Measurements from ENCODE around the gene PLCG1. TPM values are rescaled to one million over a fixed set of nuclear protein-coding genes. Genes with fewer than 3 reads are reported as not detected.

Gene PLCG1
- total RNA-seq, 2 experiments from 2014 or later, result 185 to 230 TPM

GRCh38 chr20:41158082-41158625 lies 20.8 kb downstream of the PLCG1 start:
- intact Hi-C loops (cut with DNase I, micrococcal nuclease), result loop anchor here in 1 of 2 experiments (5.0 kb wide), 1 partner anchor 269 kb away; no protein-coding TSS in a partner anchor
- H3K4me3 Mint-ChIP-seq, result peak overlapping the region; percentile 75
- H3K27me3 Mint-ChIP-seq, result no peaks in the 10 kb centered on the region
- H3K27ac Mint-ChIP-seq, result peak overlapping the region; percentile 98
- H3K4me1 Mint-ChIP-seq, result peaks cover 83% of the 10 kb centered on the region
- no peaks in the 10 kb centered on the region for H3K9me3 Mint-ChIP-seq (ENCODE audit: low read depth)
- ATAC-seq (no peak), DNase-seq (no peak)
- CTCF ChIA-PET, result interaction anchor here (0.6 to 3.8 kb wide), 14 partner anchors 9 to 182 kb away, joined by 3 to 30 read pairs (median 6); partner anchors contain the start of gene LPIN3
- H3K36me3 Mint-ChIP-seq (ENCODE audit: low read depth), result peaks cover 49% of the 10 kb centered on the region
- POLR2A ChIA-PET, result interaction anchor here (0.6 to 3.4 kb wide), 6 partner anchors 9 to 40 kb away, joined by 3 to 19 read pairs (median 6); no protein-coding TSS in a partner anchor

GRCh38 chr20:41159547-41159946 lies 22.2 kb downstream of the PLCG1 start:
- intact Hi-C loops (cut with DNase I, micrococcal nuclease), result loop anchor here in 1 of 2 experiments (5.0 kb wide), 1 partner anchor 268 kb away; no protein-coding TSS in a partner anchor
- H3K27me3 Mint-ChIP-seq, result no peaks in the 10 kb centered on the region
- DNase-seq (no peak), ATAC-seq (no peak)
- CTCF ChIA-PET, result interaction anchor here (0.7 to 2.8 kb wide), 3 partner anchors 13 to 176 kb away, joined by 4 to 17 read pairs (median 6); no protein-coding TSS in a partner anchor
- peak overlapping the region; percentile 98 for H3K27ac Mint-ChIP-seq
- H3K4me3 Mint-ChIP-seq, result no peak overlapping the region
- no peaks in the 10 kb centered on the region for H3K9me3 Mint-ChIP-seq (ENCODE audit: low read depth)
- H3K4me1 Mint-ChIP-seq, result peaks cover 76% of the 10 kb centered on the region
- POLR2A ChIA-PET, result no interaction called here
- H3K36me3 Mint-ChIP-seq (ENCODE audit: low read depth), result peaks cover 59% of the 10 kb centered on the region

- POLR2A ChIA-PET, result no interaction called here
- H3K9me3 Mint-ChIP-seq (ENCODE audit: low read depth), result no peaks in the 10 kb centered on the region
- DNase-seq (no peak), ATAC-seq (no peak)
- CTCF ChIA-PET, result interaction anchor here (0.6 to 2.8 kb wide), 3 partner anchors 12 to 129 kb away, joined by 3 to 17 read pairs (median 6); no protein-coding TSS in a partner anchor
- no peak overlapping the region for H3K4me3 Mint-ChIP-seq
- H3K27ac Mint-ChIP-seq, result peak overlapping the region; percentile 98
- H3K4me1 Mint-ChIP-seq, result peaks cover 66% of the 10 kb centered on the region
- no peaks in the 10 kb centered on the region for H3K27me3 Mint-ChIP-seq
- peaks cover 62% of the 10 kb centered on the region for H3K36me3 Mint-ChIP-seq (ENCODE audit: low read depth)
- intact Hi-C loops (cut with DNase I, micrococcal nuclease), result no loop called here
These were observed 23.3 kb downstream of the PLCG1 start for GRCh38 chr20:41160686-41161085.

- ChIA-PET CTCF (interaction anchor here (2.8 kb wide), 1 partner anchor 11 kb away, joined by 17 read pairs; no protein-coding TSS in a partner anchor), POLR2A (no interaction called here)
- intact Hi-C loops (cut with DNase I, micrococcal nuclease), result no loop called here
- peak overlapping the region; percentile 72 for H3K27ac Mint-ChIP-seq
- DNase-seq (no peak), ATAC-seq (no peak)
- H3K4me3 Mint-ChIP-seq, result no peak overlapping the region
- peaks cover 59% of the 10 kb centered on the region for H3K4me1 Mint-ChIP-seq
- H3K27me3 Mint-ChIP-seq, result no peaks in the 10 kb centered on the region
- no peaks in the 10 kb centered on the region for H3K9me3 Mint-ChIP-seq (ENCODE audit: low read depth)
- H3K36me3 Mint-ChIP-seq (ENCODE audit: low read depth), result peaks cover 71% of the 10 kb centered on the region
These were observed 24.5 kb downstream of the PLCG1 start for GRCh38 chr20:41161886-41162285.

GRCh38 chr20:41162396-41162795 lies 25.1 kb downstream of the PLCG1 start:
- DNase-seq, result no peak
- H3K27me3 Mint-ChIP-seq, result no peaks in the 10 kb centered on the region
- peak overlapping the region; percentile 72 for H3K27ac Mint-ChIP-seq
- no peak overlapping the region for H3K4me3 Mint-ChIP-seq
- H3K36me3 Mint-ChIP-seq (ENCODE audit: low read depth), result peaks cover 76% of the 10 kb centered on the region
- ChIA-PET CTCF (interaction anchor here (0.9 kb wide), 1 partner anchor 70 kb away, joined by 3 read pairs; no protein-coding TSS in a partner anchor), POLR2A (no interaction called here)
- no peak for ATAC-seq
- H3K9me3 Mint-ChIP-seq (ENCODE audit: low read depth), result no peaks in the 10 kb centered on the region
- H3K4me1 Mint-ChIP-seq, result peaks cover 59% of the 10 kb centered on the region
- intact Hi-C loops (cut with DNase I, micrococcal nuclease), result no loop called here

GRCh38 chr20:41163821-41164220 lies 26.5 kb downstream of the PLCG1 start:
- no peak for ATAC-seq
- no peak for DNase-seq
- H3K27ac Mint-ChIP-seq, result no peak overlapping the region
- intact Hi-C loops (cut with DNase I, micrococcal nuclease), result no loop called here
- peaks cover 70% of the 10 kb centered on the region for H3K36me3 Mint-ChIP-seq (ENCODE audit: low read depth)
- ChIA-PET POLR2A (no interaction called here), CTCF (interaction anchor here (0.8 kb wide), 1 partner anchor 9 kb away, joined by 3 read pairs; no protein-coding TSS in a partner anchor)
- no peak overlapping the region for H3K4me3 Mint-ChIP-seq
- no peaks in the 10 kb centered on the region for H3K9me3 Mint-ChIP-seq (ENCODE audit: low read depth)
- peaks cover 46% of the 10 kb centered on the region for H3K4me1 Mint-ChIP-seq
- no peaks in the 10 kb centered on the region for H3K27me3 Mint-ChIP-seq

- ATAC-seq, result no peak
- Mint-ChIP-seq H3K27me3 (no peaks in the 10 kb centered on the region), H3K27ac (peak overlapping the region; percentile 61), H3K36me3 (ENCODE audit: low read depth) (peaks cover 74% of the 10 kb centered on the region), H3K4me1 (peaks cover 31% of the 10 kb centered on the region), H3K9me3 (ENCODE audit: low read depth) (no peaks in the 10 kb centered on the region), H3K4me3 (no peak overlapping the region)
- ChIA-PET CTCF (interaction anchor here (1.4 to 1.6 kb wide), 2 partner anchors 10 to 30 kb away, joined by 3 to 4 read pairs; no protein-coding TSS in a partner anchor), POLR2A (no interaction called here)
- no peak for DNase-seq
- intact Hi-C loops (cut with DNase I, micrococcal nuclease), result no loop called here
These were observed 27.9 kb downstream of the PLCG1 start for GRCh38 chr20:41165001-41165882.

- Mint-ChIP-seq H3K27me3 (no peaks in the 10 kb centered on the region), H3K36me3 (ENCODE audit: low read depth) (peaks cover 73% of the 10 kb centered on the region), H3K4me1 (peaks cover 21% of the 10 kb centered on the region), H3K4me3 (no peak overlapping the region), H3K27ac (peak overlapping the region; percentile 66), H3K9me3 (ENCODE audit: low read depth) (no peaks in the 10 kb centered on the region)
- no peak for ATAC-seq
- intact Hi-C loops (cut with DNase I, micrococcal nuclease), result no loop called here
- ChIA-PET POLR2A (no interaction called here), CTCF (interaction anchor here (1.5 to 1.6 kb wide), 2 partner anchors 8 to 12 kb away, joined by 3 read pairs; no protein-coding TSS in a partner anchor)
- no peak for DNase-seq
These were observed 29.1 kb downstream of the PLCG1 start for GRCh38 chr20:41166201-41167117.

GRCh38 chr20:41167118-41167470 lies 29.8 kb downstream of the PLCG1 start:
- peaks cover 21% of the 10 kb centered on the region for H3K4me1 Mint-ChIP-seq
- ChIA-PET POLR2A (no interaction called here), CTCF (interaction anchor here (1.5 kb wide), 1 partner anchor 9 kb away, joined by 3 read pairs; no protein-coding TSS in a partner anchor)
- no peaks in the 10 kb centered on the region for H3K27me3 Mint-ChIP-seq
- peak overlapping the region; percentile 39 for H3K27ac Mint-ChIP-seq
- no peaks in the 10 kb centered on the region for H3K9me3 Mint-ChIP-seq (ENCODE audit: low read depth)
- peaks cover 74% of the 10 kb centered on the region for H3K36me3 Mint-ChIP-seq (ENCODE audit: low read depth)
- H3K4me3 Mint-ChIP-seq, result no peak overlapping the region
- intact Hi-C loops (cut with DNase I, micrococcal nuclease), result no loop called here
- ATAC-seq (no peak), DNase-seq (no peak)

- POLR2A ChIA-PET, result no interaction called here
These were observed 30.3 kb downstream of the PLCG1 start for GRCh38 chr20:41167481-41168253.

More at GRCh38 chr20:41167481-41168253, 30.3 kb downstream of the PLCG1 start:
- no peak for DNase-seq
- H3K9me3 Mint-ChIP-seq (ENCODE audit: low read depth), result no peaks in the 10 kb centered on the region
- peaks cover 76% of the 10 kb centered on the region for H3K36me3 Mint-ChIP-seq (ENCODE audit: low read depth)
- H3K27me3 Mint-ChIP-seq, result no peaks in the 10 kb centered on the region
- peaks cover 20% of the 10 kb centered on the region for H3K4me1 Mint-ChIP-seq
- H3K4me3 Mint-ChIP-seq, result no peak overlapping the region
- peak overlapping the region; percentile 39 for H3K27ac Mint-ChIP-seq
- CTCF ChIA-PET, result interaction anchor here (0.6 to 1.5 kb wide), 3 partner anchors 9 to 32 kb away, joined by 3 to 4 read pairs (median 3); no protein-coding TSS in a partner anchor
- intact Hi-C loops (cut with DNase I, micrococcal nuclease), result no loop called here
- no peak for ATAC-seq

All from activated CD4-positive, alpha-beta T cell treated with anti-CD3 and anti-CD28 coated beads for 36 hours (primary cell).